Loucy (cell line): ENCODE measurements around the gene CNTNAP2.

Experiments used
- H2AFZ ChIP-seq: fragments of 200-600 bp; sonication (generic); 2 replicates; pipeline ENCODE4 v1.6.0; 2016; ENCODE audit warnings: antibody characterized with exemption, mild to moderate bottlenecking, low read length, moderate library complexity
- H3F3A ChIP-seq: fragments of 200-600 bp; 2 replicates; pipeline ENCODE4 v1.6.0; 2016; ENCODE audit warnings: antibody characterized with exemption, low read depth, mild to moderate bottlenecking
- H3K27me3 ChIP-seq: fragments of 200-600 bp; sonication (generic); 2 replicates; pipeline ENCODE4 v1.6.1; 2014; ENCODE audit warnings: low read length, mild to moderate bottlenecking; ENCODE audit not compliant: insufficient read depth, poor library complexity, severe bottlenecking
- H3K36me3 ChIP-seq: fragments of 200-600 bp; sonication (generic); 2 replicates; pipeline ENCODE4 v1.6.1; 2016; ENCODE audit warnings: low read length; ENCODE audit not compliant: insufficient read depth
- H3K4me1 ChIP-seq: fragments of 200-600 bp; sonication (generic); 2 replicates; pipeline ENCODE4 v1.5.1; 2014; ENCODE audit warnings: low read length, mild to moderate bottlenecking; ENCODE audit not compliant: insufficient read depth, poor library complexity, severe bottlenecking
- H3K4me2 ChIP-seq: fragments of 200-600 bp; sonication (generic); 2 replicates; pipeline ENCODE4 v1.6.0; 2014; ENCODE audit warnings: antibody characterized with exemption, low read length, low read depth, mild to moderate bottlenecking; ENCODE audit not compliant: poor library complexity, severe bottlenecking
- H3K4me3 ChIP-seq: fragments of 200-600 bp; sonication (generic); 2 replicates; pipeline ENCODE4 v1.5.1; 2014; ENCODE audit warnings: low read length, mild to moderate bottlenecking, mixed read lengths; ENCODE audit not compliant: poor library complexity, severe bottlenecking
- H3K79me2 ChIP-seq: fragments of 200-600 bp; sonication (generic); 2 replicates; pipeline ENCODE4 v1.6.1; 2014; ENCODE audit warnings: low read length; ENCODE audit not compliant: insufficient read depth
- H3K9ac ChIP-seq: fragments of 200-600 bp; sonication (generic); 2 replicates; pipeline ENCODE4 v1.6.0; 2014; ENCODE audit warnings: mild to moderate bottlenecking, low read depth, low read length, moderate library complexity; ENCODE audit not compliant: poor library complexity, severe bottlenecking
- H3K9me2 ChIP-seq: fragments of 200-600 bp; sonication (generic); replicated peaks from 2 replicates; pipeline ENCODE4 v1.6.1; 2016; ENCODE audit warnings: low read depth, low read length, mixed read lengths
- H3K9me3 ChIP-seq: fragments of 200-600 bp; sonication (generic); 2 replicates; pipeline ENCODE4 v1.6.1; 2014; ENCODE audit warnings: mild to moderate bottlenecking, antibody characterized with exemption, low read length, low read depth; ENCODE audit not compliant: insufficient read depth
- H4K20me1 ChIP-seq: fragments of 200-600 bp; sonication (generic); 2 replicates; pipeline ENCODE4 v1.6.0; 2014; ENCODE audit warnings: antibody characterized with exemption, low read length, mild to moderate bottlenecking; ENCODE audit not compliant: insufficient read depth, poor library complexity, severe bottlenecking
- CTCF ChIP-seq: fragments of 200-600 bp; sonication (generic); conservative IDR thresholded peaks from 2 replicates; pipeline ENCODE4 v1.5.1; 2014; ENCODE audit warnings: mild to moderate bottlenecking, antibody characterized with exemption, low read length
- EZH2phosphoT487 ChIP-seq: fragments of 200-600 bp; IDR thresholded peaks from 2 replicates; pipeline ENCODE4 v1.6.1; 2018; ENCODE audit warnings: antibody characterized with exemption, mild to moderate bottlenecking, moderate library complexity, borderline replicate concordance

The CNTNAP2 gene

GRCh38 chr7:147681530-147681929 lies 1564.9 kb downstream of the CNTNAP2 start:
- no peak overlapping the region for H2AFZ ChIP-seq
- H3K36me3 ChIP-seq = no peaks in the 10 kb centered on the region
- H3F3A ChIP-seq = no peaks in the 10 kb centered on the region
- no peak overlapping the region for H3K9ac ChIP-seq
- no peak overlapping the region for H3K4me2 ChIP-seq
- no peaks in the 10 kb centered on the region for H3K79me2 ChIP-seq
- H3K4me1 ChIP-seq = no peaks in the 10 kb centered on the region
- TF ChIP-seq CTCF (no peak), EZH2phosphoT487 (no peak)
- H3K27me3 ChIP-seq = no peaks in the 10 kb centered on the region
- H3K9me3 ChIP-seq = no peaks in the 10 kb centered on the region
- H3K4me3 ChIP-seq = no peak overlapping the region
- no peaks in the 10 kb centered on the region for H4K20me1 ChIP-seq
- H3K9me2 ChIP-seq = no peaks in the 10 kb centered on the region

GRCh38 chr7:147700702-147701101 lies 1584.1 kb downstream of the CNTNAP2 start:
- H2AFZ ChIP-seq = no peak overlapping the region
- no peak overlapping the region for H3K9ac ChIP-seq
- no peaks in the 10 kb centered on the region for H3K4me1 ChIP-seq
- no peaks in the 10 kb centered on the region for H3K27me3 ChIP-seq
- no peaks in the 10 kb centered on the region for H3F3A ChIP-seq
- no peak overlapping the region for H3K4me2 ChIP-seq
- no peak overlapping the region for H3K4me3 ChIP-seq
- H3K79me2 ChIP-seq = no peaks in the 10 kb centered on the region
- H3K9me3 ChIP-seq = no peaks in the 10 kb centered on the region
- H3K36me3 ChIP-seq = no peaks in the 10 kb centered on the region
- no peaks in the 10 kb centered on the region for H3K9me2 ChIP-seq
- TF ChIP-seq EZH2phosphoT487 = no peak
- no peak for TF ChIP-seq CTCF
- no peaks in the 10 kb centered on the region for H4K20me1 ChIP-seq

- Histone ChIP-seq H3K36me3 (no peaks in the 10 kb centered on the region), H3K9me3 (peaks cover 3% of the 10 kb centered on the region; the same call in 1 of the 2 replicates), H3K4me3 (no peak overlapping the region), H3K79me2 (no peaks in the 10 kb centered on the region), H3K9ac (no peak overlapping the region), H3K9me2 (no peaks in the 10 kb centered on the region), H3K27me3 (no peaks in the 10 kb centered on the region), H3K4me1 (no peaks in the 10 kb centered on the region), H4K20me1 (no peaks in the 10 kb centered on the region), H3F3A (no peaks in the 10 kb centered on the region), H3K4me2 (no peak overlapping the region), H2AFZ (no peak overlapping the region)
- TF ChIP-seq EZH2phosphoT487 = no peak
- no peak for TF ChIP-seq CTCF
Measured at GRCh38 chr7:147707926-147708325, 1591.3 kb downstream of the CNTNAP2 start.
